ENCODE data around the gene OXGR1. TPM values are rescaled to one million over a fixed set of nuclear protein-coding genes. Genes with fewer than 3 reads are reported as not detected.

The OXGR1 gene
- total RNA-seq, 1 donor from 2014 or later: not detected

- intact Hi-C loops (cut with micrococcal nuclease): no loop called here
- no peak overlapping the region for H3K4me3 ChIP-seq
- no peaks in the 10 kb centered on the region for H3K27me3 ChIP-seq (ENCODE audit: low read depth)
- TF ChIP-seq CTCF (IDR thresholded peaks at IDR 0.05; ENCODE audit: borderline replicate concordance): no peak
- no peaks in the 10 kb centered on the region for H3K4me1 ChIP-seq
- H3K36me3 ChIP-seq: no peaks in the 10 kb centered on the region
- H3K9me3 ChIP-seq (replicated peaks): no peaks in the 10 kb centered on the region
- DNase-seq: no peak
- no peak overlapping the region for H3K27ac ChIP-seq (replicated peaks)
Measured at GRCh38 chr13:97012251-97013048, 18.2 kb upstream of the OXGR1 start.

GRCh38 chr13:97011446-97012131, 17.3 kb upstream of the OXGR1 start:
- Histone ChIP-seq H3K27ac (replicated peaks) (no peak overlapping the region), H3K4me3 (no peak overlapping the region), H3K9me3 (replicated peaks) (no peaks in the 10 kb centered on the region), H3K4me1 (no peaks in the 10 kb centered on the region), H3K36me3 (no peaks in the 10 kb centered on the region), H3K27me3 (ENCODE audit: low read depth) (no peaks in the 10 kb centered on the region)
- no peak for TF ChIP-seq CTCF (IDR thresholded peaks at IDR 0.05; ENCODE audit: borderline replicate concordance)
- no peak for DNase-seq
- intact Hi-C loops (cut with micrococcal nuclease): no loop called here

- Histone ChIP-seq H3K36me3 (no peaks in the 10 kb centered on the region), H3K4me1 (no peaks in the 10 kb centered on the region), H3K9me3 (replicated peaks) (no peaks in the 10 kb centered on the region), H3K4me3 (no peak overlapping the region), H3K27ac (replicated peaks) (no peak overlapping the region), H3K27me3 (ENCODE audit: low read depth) (peaks cover 7% of the 10 kb centered on the region)
- no peak for TF ChIP-seq CTCF (IDR thresholded peaks at IDR 0.05; ENCODE audit: borderline replicate concordance)
- intact Hi-C loops (cut with micrococcal nuclease): no loop called here
- DNase-seq: no peak
Measured at GRCh38 chr13:97008643-97009042, 14.4 kb upstream of the OXGR1 start.

GRCh38 chr13:97005625-97006262, 11.5 kb upstream of the OXGR1 start:
- Histone ChIP-seq H3K27ac (replicated peaks) (no peak overlapping the region), H3K27me3 (ENCODE audit: low read depth) (peaks cover 16% of the 10 kb centered on the region), H3K4me3 (no peak overlapping the region), H3K36me3 (no peaks in the 10 kb centered on the region), H3K4me1 (no peaks in the 10 kb centered on the region), H3K9me3 (replicated peaks) (no peaks in the 10 kb centered on the region)
- TF ChIP-seq CTCF (IDR thresholded peaks at IDR 0.05; ENCODE audit: borderline replicate concordance): no peak
- no peak for DNase-seq
- intact Hi-C loops (cut with micrococcal nuclease): no loop called here

GRCh38 chr13:97004886-97005285, 10.6 kb upstream of the OXGR1 start:
- TF ChIP-seq CTCF (IDR thresholded peaks at IDR 0.05; ENCODE audit: borderline replicate concordance): no peak
- intact Hi-C loops (cut with micrococcal nuclease): no loop called here

More at GRCh38 chr13:97004886-97005285, 10.6 kb upstream of the OXGR1 start:
- no peak overlapping the region for H3K4me3 ChIP-seq
- no peaks in the 10 kb centered on the region for H3K4me1 ChIP-seq
- DNase-seq: no peak
- no peaks in the 10 kb centered on the region for H3K36me3 ChIP-seq
- no peak overlapping the region for H3K27ac ChIP-seq (replicated peaks)
- H3K9me3 ChIP-seq (replicated peaks): no peaks in the 10 kb centered on the region
- H3K27me3 ChIP-seq (ENCODE audit: low read depth): peaks cover 16% of the 10 kb centered on the region

All from left ventricle myocardium inferior (tissue), 1 donor.